Gastrocnemius medialis (tissue), 4 donors: ENCODE results near the gene PPP1CA.

Experiments used
- POLR2A ChIP-seq, 2 donors: fragments of 450-650 bp; IDR thresholded peaks; one replicate each; pipeline ENCODE4 v1.6.1; 2017; ENCODE audit warnings: antibody characterized with exemption in 2 of 2, mild to moderate bottlenecking in 2 of 2, moderate library complexity in 2 of 2
- TF ChIP-seq, protein P1 (sequence below), 5 experiments: fragments of 450-650 bp in 3 of 5; fragments of 200-600 bp in 2 of 5; sonication (generic) in 2 of 5; IDR thresholded peaks in 4 of 5; conservative IDR thresholded peaks in 1 of 5; 1 replicate in 4 of 5; 2 replicates in 1 of 5; pipeline ENCODE4 v1.5.1; 2016 to 2019; ENCODE audit warnings: antibody characterized with exemption in 5 of 5, mild to moderate bottlenecking in 3 of 5, moderate library complexity in 3 of 5

DNA sequence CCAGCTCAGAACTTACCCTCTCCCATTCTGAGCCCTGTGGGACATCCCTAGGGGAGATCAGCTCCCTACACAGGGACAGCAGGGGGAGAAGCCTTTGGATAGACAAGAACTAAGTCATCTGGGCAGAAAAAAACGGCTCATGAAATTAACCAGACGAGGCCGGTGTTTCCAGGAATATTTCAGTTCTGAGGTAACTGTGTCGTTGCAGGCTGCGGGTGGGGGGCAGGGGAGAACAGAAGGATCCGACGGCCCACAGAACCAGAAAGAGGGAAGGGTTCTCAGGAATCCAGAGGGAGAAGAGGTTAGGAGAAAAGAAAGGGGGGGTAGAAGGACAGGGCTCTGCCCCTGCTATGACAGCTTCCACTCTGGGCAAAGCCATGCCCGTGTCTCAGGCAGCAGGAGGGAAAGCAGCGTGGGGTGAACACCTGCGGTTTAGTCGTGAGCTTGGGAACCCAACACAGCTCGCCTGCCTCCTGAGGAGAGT is 31.8 kb downstream of the PPP1CA start:
- TF ChIP-seq, protein P1, sequence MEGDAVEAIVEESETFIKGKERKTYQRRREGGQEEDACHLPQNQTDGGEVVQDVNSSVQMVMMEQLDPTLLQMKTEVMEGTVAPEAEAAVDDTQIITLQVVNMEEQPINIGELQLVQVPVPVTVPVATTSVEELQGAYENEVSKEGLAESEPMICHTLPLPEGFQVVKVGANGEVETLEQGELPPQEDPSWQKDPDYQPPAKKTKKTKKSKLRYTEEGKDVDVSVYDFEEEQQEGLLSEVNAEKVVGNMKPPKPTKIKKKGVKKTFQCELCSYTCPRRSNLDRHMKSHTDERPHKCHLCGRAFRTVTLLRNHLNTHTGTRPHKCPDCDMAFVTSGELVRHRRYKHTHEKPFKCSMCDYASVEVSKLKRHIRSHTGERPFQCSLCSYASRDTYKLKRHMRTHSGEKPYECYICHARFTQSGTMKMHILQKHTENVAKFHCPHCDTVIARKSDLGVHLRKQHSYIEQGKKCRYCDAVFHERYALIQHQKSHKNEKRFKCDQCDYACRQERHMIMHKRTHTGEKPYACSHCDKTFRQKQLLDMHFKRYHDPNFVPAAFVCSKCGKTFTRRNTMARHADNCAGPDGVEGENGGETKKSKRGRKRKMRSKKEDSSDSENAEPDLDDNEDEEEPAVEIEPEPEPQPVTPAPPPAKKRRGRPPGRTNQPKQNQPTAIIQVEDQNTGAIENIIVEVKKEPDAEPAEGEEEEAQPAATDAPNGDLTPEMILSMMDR (IDR thresholded peaks at IDR 0.05 in 4 of 5, conservative IDR thresholded peaks at IDR 0.05 in 1 of 5), result no peak
- TF ChIP-seq POLR2A (IDR thresholded peaks at IDR 0.05), result no peak
